GM18861 (cell line): ENCODE measurements around the gene ARIH2.
A peak's percentile ranks its signal among the peaks of the same experiment; 100 is the strongest.

Experiments used
- ATAC-seq: cut with Tn5 transposase; IDR thresholded peaks from one replicate; pipeline ENCODE4 v1.9.1; 2021; ENCODE audit not compliant: unreplicated experiment

ARIH2 gene

DNA sequence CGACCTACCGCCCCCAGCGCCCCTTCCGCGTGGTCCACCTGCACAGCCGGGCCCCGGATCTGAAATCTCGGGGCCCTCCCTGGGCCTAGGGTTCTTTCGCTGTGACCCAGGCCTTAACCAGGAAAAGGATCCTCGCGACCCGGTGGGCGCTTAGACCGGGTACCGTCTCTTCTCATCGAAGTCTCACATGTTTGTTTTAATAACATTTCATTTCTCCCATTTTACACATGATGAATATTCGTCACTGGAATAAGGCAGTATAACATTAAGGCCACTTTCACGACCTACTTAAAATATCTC, 100.0 kb downstream of the ARIH2 start:
- no peak for ATAC-seq

DNA sequence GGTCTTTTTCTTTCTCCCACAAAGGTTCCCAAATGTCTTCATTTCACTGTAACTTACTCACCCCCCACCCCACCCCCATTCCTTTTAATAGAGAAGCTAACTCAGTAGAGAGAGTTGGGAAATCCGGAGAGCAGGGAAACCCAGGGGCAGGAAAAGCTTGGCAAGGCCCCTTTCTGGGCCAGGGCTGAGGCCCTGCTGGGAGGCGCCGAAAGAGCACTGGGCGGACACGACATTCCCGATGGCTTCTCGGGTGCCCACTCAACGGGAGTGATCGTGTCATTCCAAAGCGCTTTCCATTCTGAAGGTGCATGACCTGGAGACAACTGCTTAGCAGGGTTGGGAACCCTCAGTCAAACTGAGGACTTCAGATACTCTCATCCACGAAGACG, 101.3 kb downstream of the ARIH2 start:
- ATAC-seq: no peak

DNA sequence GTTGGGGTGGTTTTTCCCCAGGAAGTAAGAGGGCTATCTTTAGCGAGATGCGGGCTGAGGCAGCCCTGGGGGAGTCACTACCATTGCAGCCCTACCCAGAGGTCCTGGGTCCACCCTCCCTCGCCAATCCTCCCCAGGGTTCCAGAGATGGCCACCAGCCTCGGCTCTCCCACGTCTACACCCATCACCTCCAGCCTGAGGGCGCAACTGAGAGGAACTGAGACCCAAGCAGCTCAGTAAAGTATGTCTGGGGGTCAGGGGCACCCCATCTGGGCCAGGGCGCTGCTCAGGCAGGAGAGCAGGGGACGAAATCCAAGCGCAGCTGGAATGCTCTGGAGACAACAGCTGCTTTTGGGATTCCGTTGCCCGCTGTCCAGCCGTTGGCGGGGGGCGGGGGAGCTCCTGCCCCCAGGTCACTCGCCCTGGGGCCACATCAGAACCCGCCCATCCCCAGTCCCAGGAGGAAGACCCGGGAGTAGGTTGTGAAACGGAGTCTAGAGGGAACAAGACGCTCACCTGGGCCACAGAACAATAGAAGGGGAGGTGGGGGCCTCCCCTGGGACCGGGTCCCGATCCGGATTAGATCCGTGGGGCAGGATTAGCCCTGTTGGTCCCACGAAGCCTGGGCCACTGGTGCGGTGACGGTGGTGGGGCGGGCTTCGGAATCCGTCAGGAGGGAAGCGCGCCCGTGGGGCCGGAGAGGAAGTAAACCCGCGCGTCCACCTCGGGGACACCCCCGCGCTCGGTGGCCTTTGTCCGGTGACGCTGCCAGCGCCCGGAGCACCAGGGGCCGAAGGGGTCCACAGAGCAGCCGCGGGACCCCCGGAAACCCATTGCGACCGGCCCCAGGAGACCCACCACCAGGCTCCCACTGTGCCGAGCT, 101.9 kb downstream of the ARIH2 start:
- no peak for ATAC-seq

DNA sequence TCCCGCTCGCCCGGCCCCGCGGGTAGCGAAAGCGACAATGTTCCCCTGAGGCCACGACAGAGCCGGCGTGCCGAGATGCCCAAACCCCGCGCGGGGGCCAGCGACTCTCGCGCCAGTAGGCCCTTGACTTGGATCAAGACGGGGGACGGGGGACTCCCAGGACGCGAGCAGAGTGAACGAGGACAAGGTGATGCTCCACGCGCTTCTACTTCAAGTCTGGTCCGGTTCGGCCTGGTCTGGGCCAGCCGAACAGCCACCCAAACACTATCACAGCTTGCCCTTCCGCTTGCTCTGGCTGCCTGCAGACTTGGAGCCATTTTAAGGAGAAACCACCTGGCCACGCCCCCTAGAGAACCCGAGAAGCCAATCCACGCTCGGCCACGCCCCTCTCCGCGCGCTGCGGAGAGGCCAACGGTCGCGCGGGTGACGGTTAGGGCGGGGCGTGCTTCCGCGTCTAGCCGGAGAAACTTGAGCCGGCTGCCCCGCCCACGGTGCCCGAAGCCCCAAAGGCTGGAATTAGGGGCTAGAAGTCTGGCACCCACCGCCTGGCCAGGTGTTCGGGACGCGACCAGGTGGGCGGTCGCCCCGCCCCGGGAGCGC, 102.7 kb downstream of the ARIH2 start:
- ATAC-seq: peak; percentile 37

DNA sequence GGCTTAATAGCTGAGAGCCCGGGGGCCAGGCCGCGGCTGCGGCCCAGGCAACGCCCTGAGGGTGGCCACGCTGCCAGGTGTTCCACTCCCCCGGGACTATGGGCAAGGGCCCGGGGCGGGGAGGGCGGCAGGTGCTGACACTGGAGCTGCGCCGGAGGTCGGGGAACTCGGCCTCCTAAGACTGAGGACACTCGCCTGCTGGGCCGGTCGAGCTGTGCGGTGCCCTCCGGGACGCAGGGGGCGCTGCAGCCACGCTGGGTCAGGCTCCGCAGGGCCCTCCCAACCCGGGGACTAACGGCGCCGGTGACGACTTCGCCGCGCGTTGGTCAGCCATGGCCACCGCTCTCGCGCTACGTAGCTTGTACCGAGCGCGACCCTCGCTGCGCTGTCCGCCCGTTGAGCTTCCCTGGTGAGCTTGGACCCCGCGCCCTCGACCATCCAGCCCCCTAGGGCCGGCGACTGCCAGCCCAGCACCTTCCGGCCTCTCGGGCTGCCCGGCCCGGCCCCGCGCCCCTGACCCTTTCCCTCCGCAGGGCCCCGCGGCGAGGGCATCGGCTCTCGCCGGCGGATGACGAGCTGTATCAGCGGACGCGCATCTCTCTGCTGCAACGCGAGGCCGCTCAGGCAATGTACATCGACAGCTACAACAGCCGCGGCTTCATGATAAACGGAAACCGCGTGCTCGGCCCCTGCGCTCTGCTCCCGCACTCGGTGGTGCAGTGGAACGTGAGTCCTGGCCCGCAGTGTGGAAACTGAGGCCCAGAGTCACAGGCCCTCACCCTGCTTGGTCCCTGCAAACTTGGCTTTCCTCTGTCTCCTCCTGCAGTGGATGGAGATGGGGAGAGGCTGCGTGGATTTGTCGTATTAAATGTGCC, 103.4 kb downstream of the ARIH2 start, which contains the start of gene NDUFAF3:
Gene NDUFAF3, plus strand, starts transcription at position 309 of the 875 bp plus-strand sequence. Its CDS starts 24 bp downstream, at position 333.
- ATAC-seq: peak; percentile 44

DNA sequence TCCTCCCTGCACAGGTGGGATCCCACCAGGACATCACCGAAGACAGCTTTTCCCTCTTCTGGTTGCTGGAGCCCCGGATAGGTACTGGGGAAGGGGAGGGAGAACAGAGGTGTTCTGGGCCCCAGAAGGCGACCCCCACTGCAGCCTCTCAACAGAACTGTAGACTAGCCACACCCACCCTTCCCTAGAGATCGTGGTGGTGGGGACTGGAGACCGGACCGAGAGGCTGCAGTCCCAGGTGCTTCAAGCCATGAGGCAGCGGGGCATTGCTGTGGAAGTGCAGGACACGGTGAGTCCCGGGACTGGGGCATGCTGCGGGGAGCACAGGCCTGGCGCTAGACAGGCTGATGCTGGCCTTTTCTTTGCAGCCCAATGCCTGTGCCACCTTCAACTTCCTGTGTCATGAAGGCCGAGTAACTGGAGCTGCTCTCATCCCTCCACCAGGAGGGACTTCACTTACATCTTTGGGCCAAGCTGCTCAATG, 104.1 kb downstream of the ARIH2 start:
- no peak for ATAC-seq

DNA sequence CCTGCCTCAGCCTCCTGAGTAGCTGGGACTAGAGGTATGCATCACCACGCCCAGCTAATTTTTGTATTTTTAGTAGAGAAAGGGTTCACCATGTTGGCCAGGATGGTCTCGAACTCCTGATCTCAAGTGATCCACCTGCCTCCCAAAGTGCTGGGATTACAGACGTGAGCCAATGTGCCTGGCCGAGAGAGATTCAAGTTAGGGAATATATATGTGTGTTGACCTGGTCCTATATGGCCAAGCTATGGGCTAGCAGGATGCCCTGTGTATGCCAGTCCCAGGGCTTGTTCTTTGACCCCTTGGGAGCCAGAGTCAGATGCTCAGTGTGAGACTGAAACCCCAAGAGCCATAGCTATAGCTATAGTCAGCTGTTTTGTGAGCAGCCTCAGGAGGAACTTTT, 105.1 kb downstream of the ARIH2 start:
- ATAC-seq: no peak

DNA sequence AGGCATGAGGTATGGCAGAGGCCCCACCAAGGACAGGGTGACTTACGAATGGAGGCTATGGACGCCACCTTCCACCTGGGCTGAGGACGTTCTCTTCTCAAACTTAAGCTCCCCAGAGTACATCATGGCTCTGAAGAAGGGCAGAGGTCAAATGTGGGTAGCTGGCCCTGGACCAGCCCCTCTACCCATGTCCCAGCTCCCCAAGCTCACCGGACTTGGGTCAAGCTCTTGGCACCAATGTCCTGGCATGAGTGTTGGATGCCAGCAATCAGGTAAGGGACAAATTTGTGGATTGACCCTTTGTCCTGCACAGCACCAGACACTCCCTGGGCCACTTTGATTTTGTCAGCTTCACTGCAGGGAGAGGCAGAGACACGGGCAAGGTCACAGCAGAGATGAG, 105.8 kb downstream of the ARIH2 start:
- ATAC-seq: no peak

DNA sequence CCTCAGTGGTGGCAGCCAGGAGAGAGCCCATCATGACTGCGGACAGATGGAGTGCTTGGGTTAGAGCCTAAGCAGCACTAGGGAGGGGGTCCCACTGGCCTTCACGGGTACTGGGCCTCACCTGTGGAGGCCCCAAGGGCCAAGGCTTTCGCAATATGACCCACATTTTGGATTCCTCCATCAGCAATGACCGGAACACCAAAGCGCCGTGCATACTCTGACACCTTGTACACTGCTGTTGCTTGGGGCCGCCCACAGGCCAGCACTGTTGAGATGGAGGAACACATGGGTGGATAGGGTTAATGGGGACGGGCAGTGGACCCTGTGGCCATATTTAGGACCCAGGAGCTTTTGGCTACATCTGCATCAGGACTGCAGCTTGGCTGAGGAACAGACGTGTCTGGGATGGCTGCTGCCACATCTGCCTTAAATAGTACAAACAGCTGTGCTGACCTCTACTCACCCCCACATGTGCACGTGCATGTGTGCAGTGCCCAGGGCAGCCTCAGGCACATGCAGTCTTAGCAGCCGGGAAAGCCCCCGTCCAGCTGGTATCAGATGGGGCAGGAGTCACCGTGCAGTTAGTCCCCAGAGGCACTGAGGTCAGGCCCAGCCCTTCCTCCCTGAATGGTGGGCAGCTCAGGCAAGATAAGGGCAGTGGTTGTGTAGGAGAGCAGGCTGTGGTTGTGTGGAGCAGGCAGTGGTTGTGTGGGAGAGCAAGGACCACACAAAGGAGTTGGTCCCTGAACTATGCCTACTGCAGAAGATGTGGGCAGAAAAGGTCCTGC, 106.6 kb downstream of the ARIH2 start:
- no peak for ATAC-seq

DNA sequence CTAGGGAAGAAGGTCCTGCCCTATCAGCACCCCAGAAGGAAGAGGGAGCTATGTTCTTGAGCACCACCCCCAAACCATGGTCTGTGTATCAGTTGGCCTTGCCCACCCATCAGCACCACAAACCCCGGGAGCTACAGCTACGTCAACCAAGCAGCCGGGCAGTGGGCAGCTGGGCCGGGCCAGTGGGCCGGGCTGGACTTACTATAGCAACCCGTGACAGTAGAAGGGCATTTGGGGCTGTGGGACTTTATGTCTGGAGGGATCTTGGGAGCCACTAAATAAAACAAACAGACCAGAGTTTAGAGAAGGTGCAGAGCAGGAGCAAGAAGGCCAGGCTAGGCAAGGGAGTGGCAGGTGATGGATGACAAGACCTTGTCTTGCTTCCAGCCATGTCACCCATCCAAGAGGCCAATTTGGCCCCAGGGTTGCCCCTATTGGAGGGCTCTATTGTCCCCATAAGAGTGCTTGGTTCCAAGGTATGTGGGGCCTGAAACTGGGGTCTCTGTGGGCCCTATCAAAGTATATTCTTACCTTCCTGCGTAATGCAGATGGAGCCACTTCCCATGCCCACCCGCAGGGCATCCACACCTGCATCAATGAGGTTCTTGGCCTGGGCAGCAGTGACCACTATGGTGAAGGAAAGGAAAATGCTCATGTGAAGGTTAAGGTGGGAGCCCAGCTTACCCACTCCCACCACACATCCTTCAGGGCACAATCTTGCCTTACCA, 107.3 kb downstream of the ARIH2 start:
- ATAC-seq: no peak

DNA sequence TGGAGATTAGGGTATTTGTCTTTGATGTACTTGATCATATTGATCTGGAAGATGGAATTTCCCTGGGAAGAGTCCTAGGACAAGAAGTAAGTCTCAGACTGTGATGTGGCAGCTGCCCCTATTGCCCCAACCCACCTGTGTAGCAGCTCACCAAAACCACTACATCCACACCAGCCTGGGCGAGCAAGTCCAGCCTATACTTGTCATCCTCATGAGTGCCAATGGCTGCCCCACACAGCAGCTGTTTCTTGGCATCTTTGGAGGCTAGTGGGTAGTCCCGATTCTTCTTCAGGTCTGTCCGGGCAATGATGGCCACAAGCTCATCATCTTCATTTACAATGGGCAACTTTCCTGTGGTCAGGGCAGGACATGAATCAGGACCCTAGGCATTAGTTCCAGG, 107.9 kb downstream of the ARIH2 start:
- ATAC-seq: no peak

DNA sequence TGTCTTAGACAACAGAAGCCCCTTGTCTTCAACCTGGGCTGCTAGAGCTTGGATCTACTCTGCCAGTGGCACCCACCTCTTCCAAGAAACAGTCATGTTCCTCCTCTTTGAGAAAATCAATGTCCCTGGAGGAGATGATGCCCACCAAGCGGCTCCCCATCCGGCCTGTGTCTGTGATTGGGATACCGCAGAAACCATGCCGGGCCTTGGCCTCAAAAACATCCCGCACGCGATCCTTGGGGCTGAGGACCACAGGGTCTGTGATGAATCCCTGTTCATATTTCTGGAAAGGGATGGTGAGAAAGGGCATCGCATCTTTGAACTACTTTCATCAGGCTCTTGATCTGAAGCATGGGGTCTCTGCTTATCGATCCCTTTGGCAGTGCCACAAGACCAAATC, 109.0 kb downstream of the ARIH2 start:
- no peak for ATAC-seq

DNA sequence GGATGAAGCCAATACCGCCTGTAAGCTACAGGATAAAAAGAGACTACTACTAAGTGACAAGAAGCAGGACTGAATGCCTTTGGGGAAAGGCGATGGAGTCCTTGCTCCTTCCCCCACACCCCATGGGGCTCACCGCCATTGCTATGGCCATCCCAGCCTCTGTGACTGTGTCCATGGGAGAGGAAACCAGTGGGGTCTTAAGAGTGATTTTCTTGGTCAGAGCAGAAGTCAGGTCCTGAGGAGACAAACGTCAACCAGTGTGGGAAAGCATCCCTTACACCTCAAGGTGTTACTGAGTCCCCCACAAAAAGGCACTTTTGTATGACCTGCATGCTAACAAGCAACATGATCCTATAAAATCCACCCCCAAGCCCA, 109.6 kb downstream of the ARIH2 start:
- ATAC-seq: no peak

DNA sequence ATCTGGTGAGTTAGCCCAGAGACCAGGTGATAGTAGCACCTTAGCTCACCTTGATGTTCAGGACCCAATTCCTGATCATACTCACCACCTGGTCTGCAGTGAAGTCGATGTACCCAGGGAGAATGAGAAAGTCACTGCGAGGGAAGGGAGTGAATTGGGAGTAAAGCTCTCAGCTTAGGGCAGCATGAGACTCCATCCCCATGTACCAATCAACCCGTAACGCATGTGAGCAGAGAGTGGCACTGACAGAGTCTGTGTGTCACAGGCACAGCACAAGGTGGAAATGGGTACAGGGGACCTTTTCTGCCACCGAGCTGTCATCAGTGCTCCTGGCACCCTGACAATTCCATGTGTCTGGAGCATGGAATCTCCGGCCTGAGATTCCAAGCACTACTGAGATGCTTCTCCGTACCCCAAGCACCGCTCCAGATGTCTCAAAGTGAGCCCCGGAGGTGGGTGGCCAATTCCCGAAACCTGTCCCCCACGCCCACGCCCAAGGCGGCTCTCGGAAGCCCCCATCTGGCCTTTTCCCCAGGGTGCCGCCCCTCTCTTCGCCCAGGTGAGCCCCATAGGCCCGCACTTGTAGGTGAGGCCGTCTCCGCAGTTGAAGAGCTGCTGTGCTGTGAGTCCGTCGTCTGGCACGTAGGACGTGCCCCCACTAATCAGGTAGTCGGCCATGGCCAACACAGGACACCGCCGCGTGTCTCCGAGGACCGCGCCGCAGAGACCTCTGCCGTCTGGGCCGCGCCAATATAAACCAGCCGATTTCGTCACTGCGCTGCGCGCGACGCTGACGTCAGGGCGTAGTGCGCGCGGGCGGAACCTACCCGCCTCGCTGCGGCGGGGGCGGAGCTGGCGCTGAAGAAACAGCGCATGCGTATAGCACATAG, 110.3 kb downstream of the ARIH2 start, which contains the start of gene IMPDH2:
Gene IMPDH2, minus strand, starts transcription at position 726 of the 890 bp plus-strand sequence. Its CDS starts 48 bp downstream, at position 678.
- ATAC-seq: peak; percentile 78

DNA sequence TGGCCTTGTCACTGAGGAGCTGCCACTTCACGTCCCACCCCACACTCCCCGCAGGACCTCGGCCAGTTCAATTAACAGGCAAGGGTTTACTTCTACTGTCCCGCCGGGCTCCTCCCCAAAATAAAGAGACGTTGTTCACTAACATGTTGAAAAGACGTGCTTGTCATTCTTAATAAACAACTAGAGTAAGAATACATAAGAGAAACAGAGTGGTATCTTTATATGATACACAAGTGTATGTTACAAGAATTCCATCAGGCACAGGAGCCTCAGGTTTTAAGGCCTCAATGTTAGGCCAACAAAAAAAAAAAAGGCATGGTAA, 110.9 kb downstream of the ARIH2 start:
- no peak for ATAC-seq

DNA sequence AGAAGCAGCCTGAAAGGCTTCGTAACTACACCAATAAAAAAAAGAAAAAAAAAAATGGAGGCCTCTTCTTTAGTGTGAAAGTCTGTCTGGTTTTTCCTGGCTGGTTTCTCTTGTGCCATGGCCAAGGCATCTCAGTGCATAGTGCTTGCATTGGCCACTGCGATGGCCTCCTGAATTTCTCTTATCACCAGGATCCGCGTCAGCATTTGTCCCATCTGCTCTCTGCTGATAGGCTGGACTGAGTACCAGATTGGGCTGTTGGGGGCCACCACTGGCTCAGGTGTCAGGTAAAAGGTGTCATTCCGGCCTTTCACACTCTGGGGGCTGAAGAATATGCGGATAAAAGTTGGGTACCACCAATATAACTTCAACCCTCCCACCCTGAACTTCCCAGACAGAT, 111.7 kb downstream of the ARIH2 start:
- ATAC-seq: no peak

DNA sequence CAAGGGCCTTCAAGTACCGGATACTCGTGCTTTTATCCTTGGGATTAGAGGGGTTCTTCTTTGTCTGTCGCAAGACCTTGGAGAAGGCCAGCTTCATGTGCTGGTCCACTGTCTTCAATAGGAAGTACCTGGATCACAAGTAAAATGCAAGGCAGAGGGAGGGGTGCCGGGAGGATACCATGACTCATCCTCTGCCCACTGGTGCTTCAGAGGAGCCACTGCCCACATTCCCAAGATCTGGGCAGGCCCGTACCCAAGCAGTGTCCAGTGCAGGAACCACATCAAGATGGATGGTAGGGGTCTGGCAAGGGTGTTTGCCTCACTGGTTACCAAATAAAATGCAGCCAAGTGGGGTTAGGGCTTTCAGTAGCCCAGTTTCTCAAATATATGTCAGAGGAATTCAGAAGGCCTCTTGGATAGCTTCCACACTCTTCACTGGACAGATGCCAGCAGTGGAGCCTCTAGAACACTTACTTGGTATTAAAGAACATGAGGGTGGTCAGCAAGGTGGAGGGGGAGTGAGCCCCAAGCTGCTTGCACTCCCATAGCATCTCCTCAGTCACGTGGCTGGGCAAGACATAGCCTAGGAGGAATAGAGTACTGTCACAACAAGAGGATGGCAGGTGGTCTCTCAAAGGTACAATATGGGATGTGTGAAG, 114.1 kb downstream of the ARIH2 start:
- no peak for ATAC-seq

DNA sequence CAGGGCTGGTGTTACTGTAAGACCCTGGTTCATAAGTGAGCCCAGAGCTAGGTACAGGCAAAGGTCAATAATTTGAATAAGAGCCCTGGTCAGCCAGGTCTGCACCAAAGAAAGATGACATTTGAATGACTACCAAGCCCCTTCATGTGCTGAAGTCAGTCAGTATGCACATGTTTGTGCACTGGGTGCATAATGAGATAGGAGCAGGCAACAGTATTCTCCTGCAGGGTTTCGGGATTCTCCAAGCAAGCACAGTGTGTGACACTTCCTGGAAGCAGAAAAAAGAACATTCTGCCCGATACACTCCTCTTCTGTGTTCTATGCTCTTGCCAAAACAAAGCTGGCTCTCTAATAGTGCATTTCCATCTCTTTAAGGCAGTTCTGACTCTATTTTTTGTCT, 116.0 kb downstream of the ARIH2 start:
- no peak for ATAC-seq

DNA sequence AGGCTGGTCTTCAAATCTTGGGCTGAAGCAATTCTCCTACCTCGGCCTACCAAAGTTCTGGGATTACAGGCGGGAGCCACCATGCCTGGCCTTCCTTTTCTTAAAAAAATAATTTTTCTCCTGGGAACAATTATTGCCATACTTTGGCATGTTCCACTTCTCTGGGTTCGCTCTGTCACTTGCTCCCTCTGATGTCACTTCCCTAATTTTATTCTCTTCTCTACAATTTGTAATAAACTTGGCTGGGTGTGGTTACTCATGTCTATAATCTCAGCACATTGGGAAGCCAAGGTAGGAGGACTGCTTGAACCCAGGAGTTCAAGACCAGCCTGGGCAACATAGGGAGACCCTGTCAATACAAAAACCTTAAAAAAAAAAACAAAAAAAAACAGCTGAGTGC, 116.6 kb downstream of the ARIH2 start:
- ATAC-seq: no peak
